ENCODE data around the gene CNN3. TPM values are rescaled to one million over a fixed set of nuclear protein-coding genes. Genes with fewer than 3 reads are reported as not detected.

Gene CNN3
- total RNA-seq, 3 donors from 2014 or later, result 146 to 330 (median 195) TPM

- TF ChIP-seq CTCF (IDR thresholded peaks at IDR 0.05), result no peak
- TF ChIP-seq POLR2A (IDR thresholded peaks at IDR 0.05), result no peak
- TF ChIP-seq POLR2AphosphoS5 (IDR thresholded peaks at IDR 0.05), result no peak
- no peak overlapping the region for H3K27ac ChIP-seq
- intact Hi-C loops (cut with DNase I; ENCODE audit: low total_unique reads), result no loop called here
These were observed 38.7 kb downstream of the CNN3 start for GRCh38 chr1:94888201-94888600.

GRCh38 chr1:94887603-94888171, 39.2 kb downstream of the CNN3 start:
- Histone ChIP-seq H3K36me3 (no peaks in the 10 kb centered on the region), H3K9me3 (no peaks in the 10 kb centered on the region), H3K4me1 (peaks cover 0 to 6% of the 10 kb centered on the region in 2 donors), H3K27me3 (no peaks in the 10 kb centered on the region), H3K27ac (no peak overlapping the region), H3K4me3 (no peak overlapping the region)
- no peak for DNase-seq (ENCODE audit: low spot score in 2 of 2)
- intact Hi-C loops (cut with DNase I; ENCODE audit: low total_unique reads), result loop anchor here (2.0 kb wide), 1 partner anchor 21 kb away; no protein-coding TSS in a partner anchor
- no peak for TF ChIP-seq CTCF (IDR thresholded peaks at IDR 0.05)
- TF ChIP-seq POLR2AphosphoS5 (IDR thresholded peaks at IDR 0.05), result no peak
- no peak for TF ChIP-seq POLR2A (IDR thresholded peaks at IDR 0.05)

More at GRCh38 chr1:94888201-94888600, 38.7 kb downstream of the CNN3 start:
- no peak for DNase-seq (ENCODE audit: low spot score in 2 of 2)
- H3K9me3 ChIP-seq, result no peaks in the 10 kb centered on the region
- H3K4me1 ChIP-seq, result peaks cover 0 to 6% of the 10 kb centered on the region in 2 donors
- H3K4me3 ChIP-seq, result no peak overlapping the region
- H3K36me3 ChIP-seq, result no peaks in the 10 kb centered on the region
- H3K27me3 ChIP-seq, result no peaks in the 10 kb centered on the region

GRCh38 chr1:94887106-94887505, 39.8 kb downstream of the CNN3 start:
- Histone ChIP-seq H3K27ac (no peak overlapping the region), H3K27me3 (no peaks in the 10 kb centered on the region), H3K4me3 (no peak overlapping the region), H3K9me3 (no peaks in the 10 kb centered on the region), H3K4me1 (peaks cover 0 to 6% of the 10 kb centered on the region in 2 donors), H3K36me3 (no peaks in the 10 kb centered on the region)
- DNase-seq (ENCODE audit: low spot score in 2 of 2), result no peak
- intact Hi-C loops (cut with DNase I; ENCODE audit: low total_unique reads), result loop anchor here (2.0 kb wide), 1 partner anchor 20 kb away; no protein-coding TSS in a partner anchor
- no peak for TF ChIP-seq POLR2AphosphoS5 (IDR thresholded peaks at IDR 0.05)
- TF ChIP-seq POLR2A (IDR thresholded peaks at IDR 0.05), result no peak
- TF ChIP-seq CTCF (IDR thresholded peaks at IDR 0.05), result no peak

- Histone ChIP-seq H3K27me3 (no peaks in the 10 kb centered on the region), H3K4me1 (peaks cover 0 to 6% of the 10 kb centered on the region in 2 donors), H3K27ac (peak overlapping the region in 1 of 2 donors; percentile 56), H3K4me3 (no peak overlapping the region), H3K9me3 (no peaks in the 10 kb centered on the region), H3K36me3 (no peaks in the 10 kb centered on the region)
- TF ChIP-seq POLR2A (IDR thresholded peaks at IDR 0.05) (no peak), CTCF (IDR thresholded peaks at IDR 0.05) (no peak), POLR2AphosphoS5 (IDR thresholded peaks at IDR 0.05) (no peak)
- no peak for DNase-seq (ENCODE audit: low spot score in 2 of 2)
- intact Hi-C loops (cut with DNase I; ENCODE audit: low total_unique reads), result loop anchor here (2.0 kb wide), 1 partner anchor 20 kb away; no protein-coding TSS in a partner anchor
These were observed 40.5 kb downstream of the CNN3 start for GRCh38 chr1:94886361-94886760.

GRCh38 chr1:94884507-94884906, 42.4 kb downstream of the CNN3 start:
- Histone ChIP-seq H3K4me3 (peak overlapping the region in 1 of 3 donors; percentile 48), H3K27me3 (no peaks in the 10 kb centered on the region), H3K4me1 (peaks cover 0 to 6% of the 10 kb centered on the region in 2 donors), H3K27ac (peak overlapping the region; percentile 85 to 90), H3K36me3 (no peaks in the 10 kb centered on the region), H3K9me3 (no peaks in the 10 kb centered on the region)
- intact Hi-C loops (cut with DNase I; ENCODE audit: low total_unique reads), result no loop called here
- TF ChIP-seq CTCF (IDR thresholded peaks at IDR 0.05) (no peak), POLR2A (IDR thresholded peaks at IDR 0.05) (no peak), POLR2AphosphoS5 (IDR thresholded peaks at IDR 0.05) (no peak)
- DNase-seq (ENCODE audit: low spot score in 2 of 2), result no peak

Measured in breast epithelium (tissue), 4 donors.